Liver (tissue), 9 donors: ENCODE measurements around the gene GGA2. TPM values are rescaled to one million over a fixed set of nuclear protein-coding genes. Genes with fewer than 3 reads are reported as not detected.
"Not testable (repeated sequence)": the region's sequence is repeated elsewhere in the genome, so short reads cannot be mapped to it uniquely, and the experiment has no call there.

ENCODE experiments used
- DNase-seq: peaks from one replicate; pipeline ENCODE4 v3.0.0-alpha.2; 2017; ENCODE audit warnings: low spot score
- H3K27ac ChIP-seq, 2 donors: one replicate each; pipeline ENCODE4 v1.7.0; 2013; ENCODE audit warnings: inconsistent platforms in 2 of 2, low read length in 2 of 2, control low read depth in 1 of 2, low read depth in 1 of 2, mild to moderate bottlenecking in 1 of 2
- H3K27me3 ChIP-seq, 4 donors: one replicate each; pipeline versions ENCODE4 v1.6.1 to v1.7.0; 2013; ENCODE audit warnings: low read length in 3 of 4, inconsistent platforms in 1 of 4, mild to moderate bottlenecking in 1 of 4, moderate library complexity in 1 of 4; ENCODE audit not compliant: control insufficient read depth in 4 of 4, insufficient read depth in 4 of 4
- H3K36me3 ChIP-seq, 4 donors: one replicate each; pipeline versions ENCODE4 v1.6.1 to v1.7.0; 2013; ENCODE audit warnings: low read length in 3 of 4, mild to moderate bottlenecking in 3 of 4, low read depth in 1 of 4, moderate library complexity in 1 of 4; ENCODE audit not compliant: control insufficient read depth in 4 of 4, insufficient read depth in 3 of 4
- H3K4me1 ChIP-seq, 4 donors: one replicate each; pipeline versions ENCODE4 v1.6.1 to v1.7.0; 2013; ENCODE audit warnings: low read length in 3 of 4, mild to moderate bottlenecking in 3 of 4, moderate library complexity in 1 of 4; ENCODE audit not compliant: control insufficient read depth in 4 of 4, insufficient read depth in 4 of 4
- H3K4me3 ChIP-seq, 3 donors: one replicate each; pipeline versions ENCODE4 v1.6.1 to v1.7.0; 2013; ENCODE audit warnings: low read length in 3 of 3, control low read depth in 1 of 3, low read depth in 1 of 3, mild to moderate bottlenecking in 1 of 3
- H3K9ac ChIP-seq, 2 donors: one replicate each; pipeline ENCODE4 v1.7.0; 2013; ENCODE audit warnings: low read length in 2 of 2, mild to moderate bottlenecking in 2 of 2, moderate library complexity in 2 of 2, control low read depth in 1 of 2, low read depth in 1 of 2
- H3K9me3 ChIP-seq, 4 donors: one replicate each; pipeline versions ENCODE4 v1.6.1 to v1.7.0; 2013; ENCODE audit warnings: low read length in 3 of 4; ENCODE audit not compliant: control insufficient read depth in 4 of 4
- EGR1 ChIP-seq, 2 donors: IDR thresholded peaks; 2 replicates each; pipeline ENCODE4 v1.6.1; 2016 to 2018; ENCODE audit warnings: antibody characterized with exemption in 2 of 2, low read depth in 2 of 2
- FOXA1 ChIP-seq: IDR thresholded peaks from 2 replicates; pipeline ENCODE4 v1.6.1; 2016; ENCODE audit warnings: antibody characterized with exemption
- FOXA2 ChIP-seq: IDR thresholded peaks from 2 replicates; pipeline ENCODE4 v1.6.1; 2016; ENCODE audit warnings: antibody characterized with exemption
- GABPA ChIP-seq, 2 donors: IDR thresholded peaks in 1 of 2; conservative IDR thresholded peaks in 1 of 2; 2 replicates each; pipeline ENCODE4 v1.6.1; 2016; ENCODE audit warnings: antibody characterized with exemption in 2 of 2, mild to moderate bottlenecking in 1 of 2, moderate library complexity in 1 of 2
- HNF4G ChIP-seq: IDR thresholded peaks from 2 replicates; pipeline ENCODE4 v1.6.1; 2016; ENCODE audit warnings: antibody characterized with exemption
- JUND ChIP-seq, 2 donors: IDR thresholded peaks; 2 replicates each; pipeline ENCODE4 v1.6.1; 2016; ENCODE audit warnings: antibody characterized with exemption in 2 of 2
- RAD21 ChIP-seq, 2 donors: IDR thresholded peaks; 2 replicates each; pipeline ENCODE4 v1.6.1; 2016; ENCODE audit warnings: antibody characterized with exemption in 2 of 2, mild to moderate bottlenecking in 2 of 2
- SP1 ChIP-seq: IDR thresholded peaks from 2 replicates; pipeline ENCODE4 v1.6.1; 2018; ENCODE audit warnings: antibody characterized with exemption, mild to moderate bottlenecking
- WGBS: extraction: QIAGEN DNeasy Blood & Tissue Kit; methylation state at CpG from one replicate; pipeline ENCODE4 v1.1.7; 2013; 5-methylcytosine and 5-hydroxymethylcytosine counted together
- polyA plus RNA-seq, 2 donors: library from polyadenylated mRNA; stranded (reverse) in 1 of 2; unstranded in 1 of 2; fragments of 200-250 nt in 1 of 2; fragments of >200 nt in 1 of 2; fragmentation: Nextera tagmentation in 1 of 2; extraction: Ambion mirVana in 1 of 2; gene quantifications; one replicate each; pipeline versions ENCODE4 v1.2.1 to v1.2.3, GENCODE V29; 2013 to 2015
- total RNA-seq, 2 donors: library from RNA; depleted of rRNA; stranded (reverse); fragments of >200 nt; gene quantifications; one replicate each; pipeline ENCODE4 v1.2.3, GENCODE V29; 2014
- TF ChIP-seq, protein P1 (sequence below): IDR thresholded peaks from 2 replicates; pipeline ENCODE4 v1.6.1; 2016; ENCODE audit warnings: antibody characterized with exemption
- TF ChIP-seq, protein P2 (sequence below): fragments of 150-350 bp; IDR thresholded peaks from 2 replicates; pipeline ENCODE4 v1.5.1; 2017; ENCODE audit warnings: improper control_type of control experiment, low read depth, low read length; ENCODE audit not compliant: missing input control
- TF ChIP-seq, protein P3 (sequence below): IDR thresholded peaks from 2 replicates; pipeline ENCODE4 v1.6.1; 2016; ENCODE audit warnings: antibody characterized with exemption
- TF ChIP-seq, protein P4 (sequence below): IDR thresholded peaks from 2 replicates; pipeline ENCODE4 v1.6.1; 2016; ENCODE audit warnings: antibody characterized with exemption, mild to moderate bottlenecking
- TF ChIP-seq, protein P5 (sequence below): IDR thresholded peaks from 2 replicates; pipeline ENCODE4 v1.6.1; 2016; ENCODE audit warnings: antibody characterized with exemption
- donor health status: healthy.
- donor health status: healthy.
- donor health status: healthy.
- donor health status: healthy.
- donor health status: healthy.

Gene GGA2
- total and polyA plus RNA-seq, 4 donors, result 8.4 to 23.9 (median 16.0) TPM

DNA sequence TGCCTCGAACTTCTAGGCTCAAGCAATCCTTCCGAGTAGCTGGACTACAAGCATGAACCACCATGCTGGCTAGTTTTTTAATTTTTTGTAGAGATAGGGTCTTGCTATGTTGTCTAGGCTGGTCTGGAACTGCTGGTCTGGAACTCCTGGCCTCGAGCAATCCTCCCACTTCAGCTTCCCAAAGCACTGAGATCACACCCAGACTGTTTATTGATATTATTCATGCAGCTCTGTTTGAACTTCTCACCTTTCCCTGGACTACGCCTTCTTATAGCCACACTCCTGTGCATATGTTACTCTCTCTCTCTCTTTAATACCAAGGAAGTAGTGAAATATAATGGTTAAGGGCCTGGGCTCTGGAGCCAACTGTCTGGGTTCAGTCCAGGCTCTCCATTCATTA lies 61.9 kb downstream of the GGA2 start:
- peaks cover 2 to 8% (median 7%) of the 10 kb centered on the region in 4 donors for H3K4me1 ChIP-seq
- no peaks in the 10 kb centered on the region for H3K9me3 ChIP-seq
- DNase-seq, result no peak
- 88% methylated on average over 4 of the region's 4 CpGs for WGBS
- H3K36me3 ChIP-seq, result peaks cover 5 to 11% (median 9%) of the 10 kb centered on the region in 4 donors
- no peak overlapping the region for H3K4me3 ChIP-seq
- TF ChIP-seq HNF4G, result no peak
- no peak for TF ChIP-seq GABPA (IDR thresholded peaks at IDR 0.05 in 1 of 2, conservative IDR thresholded peaks at IDR 0.05 in 1 of 2)
- no peak for TF ChIP-seq FOXA1
- TF ChIP-seq JUND (IDR thresholded peaks at IDR 0.05), result no peak
- no peak for TF ChIP-seq EGR1 (IDR thresholded peaks at IDR 0.05; ENCODE audit: low read depth in 2 of 2)
- no peak for TF ChIP-seq FOXA2
- TF ChIP-seq, protein P1, sequence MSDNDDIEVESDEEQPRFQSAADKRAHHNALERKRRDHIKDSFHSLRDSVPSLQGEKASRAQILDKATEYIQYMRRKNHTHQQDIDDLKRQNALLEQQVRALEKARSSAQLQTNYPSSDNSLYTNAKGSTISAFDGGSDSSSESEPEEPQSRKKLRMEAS, result no peak
- TF ChIP-seq RAD21 (IDR thresholded peaks at IDR 0.05), result no peak
- TF ChIP-seq, protein P2, sequence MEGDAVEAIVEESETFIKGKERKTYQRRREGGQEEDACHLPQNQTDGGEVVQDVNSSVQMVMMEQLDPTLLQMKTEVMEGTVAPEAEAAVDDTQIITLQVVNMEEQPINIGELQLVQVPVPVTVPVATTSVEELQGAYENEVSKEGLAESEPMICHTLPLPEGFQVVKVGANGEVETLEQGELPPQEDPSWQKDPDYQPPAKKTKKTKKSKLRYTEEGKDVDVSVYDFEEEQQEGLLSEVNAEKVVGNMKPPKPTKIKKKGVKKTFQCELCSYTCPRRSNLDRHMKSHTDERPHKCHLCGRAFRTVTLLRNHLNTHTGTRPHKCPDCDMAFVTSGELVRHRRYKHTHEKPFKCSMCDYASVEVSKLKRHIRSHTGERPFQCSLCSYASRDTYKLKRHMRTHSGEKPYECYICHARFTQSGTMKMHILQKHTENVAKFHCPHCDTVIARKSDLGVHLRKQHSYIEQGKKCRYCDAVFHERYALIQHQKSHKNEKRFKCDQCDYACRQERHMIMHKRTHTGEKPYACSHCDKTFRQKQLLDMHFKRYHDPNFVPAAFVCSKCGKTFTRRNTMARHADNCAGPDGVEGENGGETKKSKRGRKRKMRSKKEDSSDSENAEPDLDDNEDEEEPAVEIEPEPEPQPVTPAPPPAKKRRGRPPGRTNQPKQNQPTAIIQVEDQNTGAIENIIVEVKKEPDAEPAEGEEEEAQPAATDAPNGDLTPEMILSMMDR, result no peak
- TF ChIP-seq, protein P3, sequence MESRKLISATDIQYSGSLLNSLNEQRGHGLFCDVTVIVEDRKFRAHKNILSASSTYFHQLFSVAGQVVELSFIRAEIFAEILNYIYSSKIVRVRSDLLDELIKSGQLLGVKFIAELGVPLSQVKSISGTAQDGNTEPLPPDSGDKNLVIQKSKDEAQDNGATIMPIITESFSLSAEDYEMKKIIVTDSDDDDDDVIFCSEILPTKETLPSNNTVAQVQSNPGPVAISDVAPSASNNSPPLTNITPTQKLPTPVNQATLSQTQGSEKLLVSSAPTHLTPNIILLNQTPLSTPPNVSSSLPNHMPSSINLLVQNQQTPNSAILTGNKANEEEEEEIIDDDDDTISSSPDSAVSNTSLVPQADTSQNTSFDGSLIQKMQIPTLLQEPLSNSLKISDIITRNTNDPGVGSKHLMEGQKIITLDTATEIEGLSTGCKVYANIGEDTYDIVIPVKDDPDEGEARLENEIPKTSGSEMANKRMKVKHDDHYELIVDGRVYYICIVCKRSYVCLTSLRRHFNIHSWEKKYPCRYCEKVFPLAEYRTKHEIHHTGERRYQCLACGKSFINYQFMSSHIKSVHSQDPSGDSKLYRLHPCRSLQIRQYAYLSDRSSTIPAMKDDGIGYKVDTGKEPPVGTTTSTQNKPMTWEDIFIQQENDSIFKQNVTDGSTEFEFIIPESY, result no peak
- TF ChIP-seq, protein P4, sequence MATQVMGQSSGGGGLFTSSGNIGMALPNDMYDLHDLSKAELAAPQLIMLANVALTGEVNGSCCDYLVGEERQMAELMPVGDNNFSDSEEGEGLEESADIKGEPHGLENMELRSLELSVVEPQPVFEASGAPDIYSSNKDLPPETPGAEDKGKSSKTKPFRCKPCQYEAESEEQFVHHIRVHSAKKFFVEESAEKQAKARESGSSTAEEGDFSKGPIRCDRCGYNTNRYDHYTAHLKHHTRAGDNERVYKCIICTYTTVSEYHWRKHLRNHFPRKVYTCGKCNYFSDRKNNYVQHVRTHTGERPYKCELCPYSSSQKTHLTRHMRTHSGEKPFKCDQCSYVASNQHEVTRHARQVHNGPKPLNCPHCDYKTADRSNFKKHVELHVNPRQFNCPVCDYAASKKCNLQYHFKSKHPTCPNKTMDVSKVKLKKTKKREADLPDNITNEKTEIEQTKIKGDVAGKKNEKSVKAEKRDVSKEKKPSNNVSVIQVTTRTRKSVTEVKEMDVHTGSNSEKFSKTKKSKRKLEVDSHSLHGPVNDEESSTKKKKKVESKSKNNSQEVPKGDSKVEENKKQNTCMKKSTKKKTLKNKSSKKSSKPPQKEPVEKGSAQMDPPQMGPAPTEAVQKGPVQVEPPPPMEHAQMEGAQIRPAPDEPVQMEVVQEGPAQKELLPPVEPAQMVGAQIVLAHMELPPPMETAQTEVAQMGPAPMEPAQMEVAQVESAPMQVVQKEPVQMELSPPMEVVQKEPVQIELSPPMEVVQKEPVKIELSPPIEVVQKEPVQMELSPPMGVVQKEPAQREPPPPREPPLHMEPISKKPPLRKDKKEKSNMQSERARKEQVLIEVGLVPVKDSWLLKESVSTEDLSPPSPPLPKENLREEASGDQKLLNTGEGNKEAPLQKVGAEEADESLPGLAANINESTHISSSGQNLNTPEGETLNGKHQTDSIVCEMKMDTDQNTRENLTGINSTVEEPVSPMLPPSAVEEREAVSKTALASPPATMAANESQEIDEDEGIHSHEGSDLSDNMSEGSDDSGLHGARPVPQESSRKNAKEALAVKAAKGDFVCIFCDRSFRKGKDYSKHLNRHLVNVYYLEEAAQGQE, result no peak
- TF ChIP-seq SP1, result no peak
- TF ChIP-seq, protein P5, sequence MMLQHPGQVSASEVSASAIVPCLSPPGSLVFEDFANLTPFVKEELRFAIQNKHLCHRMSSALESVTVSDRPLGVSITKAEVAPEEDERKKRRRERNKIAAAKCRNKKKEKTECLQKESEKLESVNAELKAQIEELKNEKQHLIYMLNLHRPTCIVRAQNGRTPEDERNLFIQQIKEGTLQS, result no peak
- H3K27ac ChIP-seq, result no peak overlapping the region
- no peaks in the 10 kb centered on the region for H3K27me3 ChIP-seq
- no peak overlapping the region for H3K9ac ChIP-seq

DNA sequence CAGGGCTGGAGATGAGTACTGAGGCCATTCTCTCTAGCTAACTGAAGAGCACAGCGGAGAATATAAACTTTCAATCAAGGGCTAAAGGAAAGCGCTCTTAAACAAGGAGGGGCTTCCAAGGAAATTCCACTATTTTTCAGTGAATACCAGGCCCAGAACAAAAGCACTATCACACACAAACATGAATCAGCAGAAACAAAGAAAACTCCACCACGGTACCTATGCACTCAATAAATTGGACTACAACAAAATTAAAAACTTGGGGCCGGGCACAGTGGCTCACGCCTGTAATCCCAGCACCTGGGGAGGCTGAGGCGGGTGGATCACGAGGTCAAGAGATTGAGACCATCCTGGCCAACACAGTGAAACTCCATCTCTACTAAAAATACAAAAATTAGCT lies 72.8 kb downstream of the GGA2 start:
- H3K9ac ChIP-seq, H3K27me3 ChIP-seq, H3K27ac ChIP-seq, H3K4me3 ChIP-seq, H3K9me3 ChIP-seq, DNase-seq, H3K4me1 ChIP-seq: not testable (repeated sequence)
- peaks cover 6 to 28% (median 21%) of the 10 kb centered on the region in 4 donors for H3K36me3 ChIP-seq
- WGBS, result 97% methylated on average over 7 of the region's 7 CpGs
